LoVo (cell line): ENCODE results near the gene DPM2.
A peak's percentile ranks its signal among the peaks of the same experiment; 100 is the strongest.

Source experiments
- DNase-seq: peaks from one replicate; pipeline ENCODE4 v3.0.0-alpha.2; 2016; ENCODE audit warnings: low spot score

DPM2 gene

DNA sequence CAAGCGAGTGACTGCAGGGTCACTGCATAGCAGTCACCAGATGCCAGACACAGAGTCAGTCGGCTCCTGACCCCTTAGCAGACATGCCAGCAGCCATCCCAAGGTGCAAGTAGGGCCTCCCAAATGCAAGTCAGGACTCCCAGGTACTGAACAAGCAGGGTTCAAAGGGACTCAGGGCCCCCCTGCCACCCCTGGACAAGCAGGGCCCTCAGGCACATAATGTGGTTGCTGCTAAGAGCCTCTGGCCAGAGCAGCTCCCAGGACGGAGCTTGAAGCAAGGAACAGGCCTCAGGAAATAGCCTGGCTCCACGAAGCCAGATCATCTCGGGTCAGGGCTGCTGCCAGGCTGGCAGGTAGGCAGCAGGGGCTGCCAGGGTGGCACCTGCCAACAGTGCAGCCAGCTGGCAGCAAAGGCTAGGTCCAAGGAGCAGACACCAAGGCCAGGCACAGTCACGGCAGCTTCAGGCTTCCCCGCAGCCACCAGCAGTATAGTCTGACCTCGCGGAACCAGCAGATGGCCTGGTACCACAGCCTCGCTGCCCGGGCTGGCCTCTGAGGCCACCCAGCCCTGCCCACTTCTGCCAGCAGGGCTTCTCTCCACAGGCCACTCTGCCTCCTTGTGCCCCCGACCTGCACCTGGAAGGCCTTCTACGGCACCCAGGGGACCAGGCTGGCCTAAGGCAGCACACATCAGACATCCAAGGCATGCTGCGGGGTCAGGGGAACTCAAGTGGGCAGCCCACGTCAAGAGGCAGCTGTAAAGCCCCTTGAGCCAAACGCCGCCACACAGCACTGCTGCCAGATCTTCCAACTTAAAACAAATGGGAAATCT lies 35.7 kb upstream of the DPM2 start:
- DNase-seq = no peak

DNA sequence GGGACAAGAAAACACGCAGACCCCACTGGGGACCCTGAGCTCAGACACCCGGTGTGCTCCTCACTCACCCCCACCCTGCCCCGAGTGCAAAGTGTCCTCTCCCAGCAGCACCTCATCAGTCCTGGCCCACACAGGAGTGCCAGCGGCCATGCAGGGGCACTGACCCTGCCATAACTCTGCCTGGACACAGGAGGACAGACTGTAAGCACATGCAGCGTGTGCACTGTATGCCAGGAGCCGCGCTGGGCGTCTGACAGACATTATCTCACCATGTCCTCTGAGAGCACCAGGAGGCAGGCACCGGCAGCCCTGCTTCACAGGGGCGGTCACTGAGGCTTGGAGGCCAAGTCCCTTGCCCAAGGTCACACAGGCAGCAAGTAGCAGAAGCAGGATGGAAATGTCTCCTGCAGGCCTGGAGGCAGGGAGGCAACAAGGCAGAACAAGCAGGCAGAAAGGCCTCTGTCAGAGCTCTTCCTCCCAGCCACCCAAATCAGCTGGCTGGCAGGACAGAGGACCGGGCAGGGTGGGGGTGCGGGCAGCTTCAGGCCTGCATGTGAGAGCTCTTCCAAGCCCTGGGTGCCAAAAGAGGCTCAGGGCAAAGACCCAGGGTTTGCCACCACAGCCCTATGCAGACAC lies 34.7 kb upstream of the DPM2 start:
- no peak for DNase-seq

DNA sequence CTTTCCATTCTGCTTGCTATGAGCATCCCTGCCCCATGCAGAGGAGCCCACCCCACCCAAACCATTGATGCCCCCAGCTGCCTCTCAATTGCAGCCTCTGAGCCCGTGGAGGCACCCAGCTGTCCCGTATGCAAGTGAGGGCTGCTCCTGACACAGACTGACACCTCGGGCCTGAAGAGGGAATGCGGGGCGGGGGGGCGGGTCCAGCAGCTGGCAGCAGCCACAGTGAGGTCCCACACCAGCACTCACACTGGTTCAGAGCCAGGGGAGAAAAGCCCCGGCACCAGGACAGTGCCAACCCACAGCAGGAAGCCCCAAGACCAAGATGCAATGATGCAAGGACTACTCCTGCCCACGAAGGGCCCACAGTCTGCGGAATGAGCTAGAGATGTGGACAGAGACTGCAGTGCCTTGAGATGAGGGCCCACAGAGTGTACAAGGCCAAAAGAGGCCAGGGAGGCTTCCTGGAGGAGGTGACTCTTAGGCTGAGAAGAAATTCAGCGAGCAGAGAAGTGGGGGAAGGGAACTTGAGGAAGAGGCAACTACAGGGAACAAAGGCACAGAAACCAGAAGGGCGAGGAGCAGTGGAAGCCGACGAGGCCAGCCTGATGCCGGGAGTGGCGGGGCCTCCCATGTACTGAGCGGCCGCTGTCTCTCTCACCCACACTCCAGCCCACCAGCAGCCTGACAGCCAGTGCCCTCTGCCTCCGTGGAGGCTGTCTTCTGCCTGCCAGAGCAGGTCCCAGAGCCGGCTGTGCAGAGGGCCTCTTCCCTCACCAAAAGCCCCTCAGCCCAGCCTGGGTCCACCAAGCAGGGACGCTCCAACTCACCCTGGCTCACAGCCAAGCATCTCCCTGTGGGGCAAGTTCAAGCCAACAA lies 33.9 kb upstream of the DPM2 start:
- DNase-seq = no peak

- no peak for DNase-seq
These were observed 33.0 kb upstream of the DPM2 start for GRCh38 chr9:127970401-127971313.

GRCh38 chr9:127968700-127969383 lies 31.2 kb upstream of the DPM2 start:
- peak; percentile 45 for DNase-seq

- peak; percentile 94 for DNase-seq
These were observed 30.4 kb upstream of the DPM2 start for GRCh38 chr9:127968042-127968441.

GRCh38 chr9:127967151-127967809 lies 29.6 kb upstream of the DPM2 start:
- no peak for DNase-seq

GRCh38 chr9:127966416-127967150 lies 28.9 kb upstream of the DPM2 start:
- no peak for DNase-seq

DNA sequence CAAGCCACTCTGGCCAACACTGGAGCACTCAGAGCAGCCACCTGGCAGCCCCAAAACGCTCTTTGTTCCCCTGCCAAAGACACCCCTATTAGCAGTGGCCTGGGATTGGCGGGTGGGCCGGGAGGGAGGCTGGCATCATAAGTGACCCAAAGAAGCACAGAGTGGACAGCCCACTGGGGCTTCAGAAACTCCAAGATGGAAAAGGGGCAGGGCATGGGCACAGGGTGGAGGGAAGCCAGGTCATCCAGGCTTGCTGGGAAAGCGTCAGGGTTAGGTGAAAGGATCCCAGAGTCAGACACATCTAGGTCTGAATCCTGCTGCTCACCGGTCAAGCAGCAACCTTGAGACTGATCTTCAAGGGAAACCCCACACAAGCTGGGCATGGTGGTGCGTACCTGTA lies 28.3 kb upstream of the DPM2 start:
- no peak for DNase-seq

DNA sequence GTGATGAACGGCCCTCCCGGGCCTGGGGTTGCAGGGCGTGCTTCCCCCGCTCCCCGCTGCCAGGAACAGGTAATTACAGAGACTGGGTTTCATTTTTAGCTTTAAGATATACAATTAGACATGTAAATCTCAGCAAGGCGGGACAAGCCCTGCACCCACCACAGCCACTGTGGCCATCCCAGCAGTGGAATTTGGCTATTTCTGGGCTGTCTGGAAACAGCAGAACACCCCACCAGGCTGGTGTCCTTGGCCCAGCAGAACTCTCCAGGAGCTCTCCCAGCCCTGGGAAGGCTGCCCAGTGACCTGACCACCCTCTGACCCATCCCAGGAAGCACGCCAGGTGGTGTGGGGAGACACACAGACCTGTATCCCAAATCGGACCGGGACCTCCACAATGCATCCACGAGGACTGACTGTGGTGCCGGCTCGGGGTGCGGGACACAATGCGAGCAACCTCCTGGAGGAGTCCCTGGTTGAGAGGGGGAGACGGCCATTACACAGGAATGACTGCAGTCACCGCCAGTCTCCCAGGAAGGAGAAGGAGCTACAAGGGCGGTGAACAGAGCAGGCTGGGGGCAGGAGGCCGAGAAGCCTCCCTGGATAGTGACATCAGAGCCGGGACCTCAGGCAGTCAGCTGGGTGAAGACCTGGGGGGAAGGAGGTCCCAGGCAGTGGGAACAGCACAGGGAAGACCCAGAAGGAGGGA lies 25.9 kb upstream of the DPM2 start:
- DNase-seq = no peak

DNA sequence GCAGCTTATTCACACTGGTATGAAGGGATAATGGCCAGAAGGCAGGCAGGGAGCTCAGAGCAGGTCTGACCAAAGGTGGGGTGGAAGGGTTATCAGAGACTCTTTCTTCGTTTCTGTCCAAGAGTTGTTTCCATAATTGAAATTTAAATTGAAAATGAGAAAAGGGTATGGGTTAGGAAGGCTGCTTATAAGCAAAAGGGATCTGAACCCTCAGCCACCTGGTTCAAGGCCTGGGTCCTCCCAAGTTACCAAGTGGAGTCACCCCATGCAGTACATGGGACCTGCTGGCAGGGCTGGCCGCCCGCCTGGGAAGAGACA lies 25.3 kb upstream of the DPM2 start:
- DNase-seq = no peak

DNA sequence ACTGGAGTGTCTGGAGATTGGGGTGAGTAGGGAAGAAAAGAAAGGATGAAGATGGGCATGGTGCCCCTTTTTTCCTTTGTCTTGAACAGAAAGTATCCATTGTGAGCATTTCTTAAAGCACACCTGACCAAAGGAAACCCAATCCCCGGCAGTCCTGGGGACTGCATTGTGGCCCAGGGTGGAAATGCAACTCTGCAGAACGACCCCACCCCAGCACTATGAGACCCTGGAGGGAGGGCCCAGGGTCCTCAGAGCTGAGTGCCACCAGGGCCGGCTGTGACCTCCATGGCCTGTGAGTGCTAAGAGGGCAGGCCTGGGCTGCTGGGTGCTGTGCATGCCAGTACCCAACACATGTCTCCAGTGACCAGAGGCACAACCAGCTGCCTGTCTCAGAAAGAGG lies 24.6 kb upstream of the DPM2 start:
- DNase-seq = no peak

DNA sequence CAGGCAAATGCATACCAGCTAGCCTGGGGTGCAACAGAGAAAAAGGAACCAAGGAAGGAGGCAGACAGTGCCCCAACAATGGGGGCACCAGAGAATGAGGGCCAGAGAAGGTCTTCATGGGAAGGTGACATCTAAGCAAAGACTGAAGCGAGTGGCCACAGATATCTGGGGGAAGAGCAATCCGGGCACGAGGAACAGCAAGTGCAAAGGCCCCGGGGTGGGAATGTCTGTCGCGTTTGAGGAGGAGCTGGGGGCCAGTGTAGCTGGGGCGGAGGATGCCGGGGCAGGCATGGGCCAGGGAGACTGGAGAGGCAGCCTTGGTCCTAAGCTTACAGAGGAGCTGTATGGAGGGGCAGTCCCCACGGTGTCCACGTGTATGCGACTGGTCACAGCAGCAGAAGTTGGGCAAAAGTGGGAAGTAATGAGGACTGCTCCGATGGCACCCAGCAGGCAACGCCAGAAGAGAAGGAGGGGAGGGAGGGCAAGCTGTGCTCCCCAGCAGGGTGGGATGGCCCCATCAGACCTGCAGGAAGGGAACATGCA lies 24.0 kb upstream of the DPM2 start:
- no peak for DNase-seq

GRCh38 chr9:127961155-127961490 lies 23.5 kb upstream of the DPM2 start:
- no peak for DNase-seq

DNA sequence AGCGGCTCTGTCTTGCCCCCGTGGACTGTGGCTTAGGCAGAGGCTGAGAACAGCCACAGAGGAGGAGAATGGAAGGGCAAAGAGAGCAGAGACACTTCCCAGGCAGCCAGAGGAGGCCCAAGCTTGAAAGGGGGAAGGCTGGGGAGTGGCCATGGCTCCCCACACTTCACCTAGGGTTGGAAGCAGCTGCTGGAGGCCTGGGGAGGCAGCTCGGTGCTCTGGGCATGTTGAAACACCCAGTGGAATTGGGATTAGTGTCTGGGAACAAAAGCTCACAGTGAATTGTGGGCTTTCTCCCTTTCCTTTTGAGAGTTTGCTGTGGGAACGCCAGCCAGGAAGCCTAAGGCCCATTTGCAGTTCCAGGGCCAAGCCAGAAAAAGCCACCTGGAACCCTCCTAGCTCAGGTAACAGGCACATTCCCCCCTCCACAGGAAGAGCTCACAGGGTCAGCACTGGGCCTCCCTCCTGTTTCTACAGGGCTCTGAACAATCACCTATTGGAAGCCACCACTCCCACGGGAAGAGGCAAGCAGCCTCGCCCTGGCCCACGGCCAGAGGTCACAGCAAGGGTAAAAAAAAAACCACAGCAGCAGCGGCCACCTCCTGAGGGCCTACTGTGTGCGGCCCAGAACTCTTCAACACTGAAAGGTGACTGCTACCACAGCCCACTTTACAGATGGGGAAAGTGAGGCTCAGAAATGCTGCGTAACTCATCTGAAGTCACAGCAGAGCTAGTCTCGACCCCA lies 22.9 kb upstream of the DPM2 start:
- DNase-seq = no peak

DNA sequence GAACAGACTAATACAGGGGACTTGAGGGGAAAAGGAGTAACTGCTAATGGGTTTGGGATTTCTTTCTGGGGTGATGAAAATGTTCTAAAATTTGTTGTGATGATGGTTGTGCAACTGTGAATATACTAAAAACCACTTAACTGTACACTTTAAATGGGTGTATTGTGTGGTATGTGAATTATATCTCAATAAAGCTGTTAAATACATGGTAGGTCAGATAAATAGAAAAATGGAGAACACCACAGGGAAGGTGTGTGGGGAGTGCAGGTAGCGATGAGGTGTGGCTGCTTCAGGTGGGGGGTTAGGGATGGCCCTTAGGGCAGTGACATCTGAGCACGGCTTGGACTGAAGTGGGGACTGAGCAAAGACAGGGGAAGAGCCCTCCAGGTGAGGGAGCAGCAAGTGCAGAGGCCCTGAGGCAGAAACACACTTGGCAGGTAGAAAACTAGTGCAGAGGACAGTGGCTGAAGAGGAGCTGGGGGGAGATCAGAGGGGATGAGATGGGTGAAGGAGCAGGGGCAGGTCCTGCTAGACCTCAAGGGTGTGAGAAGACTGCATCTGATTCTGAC lies 22.3 kb upstream of the DPM2 start:
- no peak for DNase-seq

GRCh38 chr9:127959398-127959797 lies 21.7 kb upstream of the DPM2 start:
- DNase-seq = no peak

- DNase-seq = no peak
These were observed 21.1 kb upstream of the DPM2 start for GRCh38 chr9:127958728-127959127.
